HEK293T (cell line): Measurements from ENCODE around the gene TTC12.

Source experiments
- BHLHE40 ChIP-seq: fragments of 450-650 bp; IDR thresholded peaks from 2 replicates; pipeline ENCODE4 v1.6.1; 2016; ENCODE audit warnings: mild to moderate bottlenecking, moderate library complexity, borderline replicate concordance
- ELF4 ChIP-seq: fragments of 450-650 bp; IDR thresholded peaks from 2 replicates; pipeline ENCODE4 v1.6.1; 2017; ENCODE audit warnings: antibody characterized with exemption
- FOXA1 ChIP-seq: fragments of 450-650 bp; IDR thresholded peaks from 2 replicates; pipeline ENCODE4 v1.6.1; 2016; ENCODE audit warnings: mild to moderate bottlenecking
- FOXK2 ChIP-seq: fragments of 450-650 bp; IDR thresholded peaks from 2 replicates; pipeline ENCODE4 v1.6.1; 2016; ENCODE audit warnings: mild to moderate bottlenecking
- HDGF ChIP-seq: fragments of 450-650 bp; IDR thresholded peaks from 2 replicates; pipeline ENCODE4 v1.6.1; 2017; ENCODE audit warnings: antibody characterized with exemption, borderline replicate concordance
- PKNOX1 ChIP-seq: fragments of 450-650 bp; IDR thresholded peaks from 2 replicates; pipeline ENCODE4 v1.6.1; 2016

GRCh38 chr11:113396690-113397089 lies 82.3 kb downstream of the TTC12 start:
- TF ChIP-seq ELF4 (no peak), FOXA1 (no peak), FOXK2 (no peak), PKNOX1 (no peak), HDGF (no peak), BHLHE40 (no peak)
